ENCODE results near the gene MRPL36.
A peak's percentile ranks its signal among the peaks of the same experiment; 100 is the strongest.
"Not testable (repeated sequence)": the region's sequence is repeated elsewhere in the genome, so short reads cannot be mapped to it uniquely, and the experiment has no call there.

Gene MRPL36

DNA sequence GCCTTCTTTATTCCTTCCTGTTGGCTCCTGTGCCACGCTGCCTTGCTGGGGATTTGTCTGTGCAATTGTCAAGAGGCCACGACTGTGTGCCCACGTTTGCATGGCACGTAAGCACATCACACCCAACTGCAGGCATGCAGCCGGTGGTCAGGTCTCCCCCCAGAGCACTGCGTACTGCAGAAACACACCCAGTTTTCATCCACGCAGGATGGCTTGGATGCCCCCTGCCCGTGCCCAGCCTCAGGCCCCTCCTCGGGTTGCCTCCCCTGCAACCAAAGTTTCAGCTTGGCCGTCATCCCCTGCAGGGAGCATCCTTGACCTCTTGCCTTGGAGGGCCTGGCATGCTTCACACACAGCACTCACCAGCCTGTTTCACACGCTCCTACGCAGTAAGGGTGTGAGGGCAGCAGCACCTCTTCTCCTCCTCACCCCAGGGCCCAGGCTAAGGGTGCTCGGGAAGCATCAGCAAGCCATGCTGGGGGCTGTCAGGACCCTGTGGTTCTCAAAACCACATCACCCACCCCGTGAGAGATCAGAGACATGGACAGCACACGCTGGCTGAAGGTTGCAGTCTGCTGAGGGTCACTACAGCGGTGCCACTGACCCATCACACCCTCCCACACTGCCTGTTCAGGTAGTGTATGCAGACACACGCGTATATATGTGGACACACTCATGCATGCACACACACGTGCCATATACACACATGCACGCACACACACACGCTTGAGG is 3.1 kb downstream of the MRPL36 start:
- DNase-seq (ENCODE audit: low read depth): no peak

DNA sequence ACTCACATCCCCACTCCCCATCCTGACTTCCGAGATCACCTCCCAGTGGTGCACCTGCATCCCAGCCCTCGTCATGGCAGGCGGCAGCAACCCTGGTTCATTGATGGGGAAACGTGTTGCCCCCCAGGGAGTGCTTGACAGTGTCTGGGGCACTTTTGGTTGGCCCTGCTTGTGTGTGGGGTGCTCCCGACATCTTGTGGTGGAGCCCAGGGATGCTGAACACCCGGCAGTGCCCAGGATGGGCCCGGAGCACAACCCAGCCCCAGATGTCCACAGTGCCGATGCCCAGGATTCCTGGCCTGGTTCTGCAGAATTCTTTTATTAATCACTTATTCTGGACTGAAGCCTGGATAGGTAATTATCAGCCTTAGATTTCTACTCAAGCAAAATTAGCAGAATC is 3.7 kb downstream of the MRPL36 start:
- no peak for DNase-seq (ENCODE audit: low read depth)

GRCh38 chr5:1795506-1795905 is 4.1 kb downstream of the MRPL36 start:
- DNase-seq (ENCODE audit: low read depth): no peak

DNA sequence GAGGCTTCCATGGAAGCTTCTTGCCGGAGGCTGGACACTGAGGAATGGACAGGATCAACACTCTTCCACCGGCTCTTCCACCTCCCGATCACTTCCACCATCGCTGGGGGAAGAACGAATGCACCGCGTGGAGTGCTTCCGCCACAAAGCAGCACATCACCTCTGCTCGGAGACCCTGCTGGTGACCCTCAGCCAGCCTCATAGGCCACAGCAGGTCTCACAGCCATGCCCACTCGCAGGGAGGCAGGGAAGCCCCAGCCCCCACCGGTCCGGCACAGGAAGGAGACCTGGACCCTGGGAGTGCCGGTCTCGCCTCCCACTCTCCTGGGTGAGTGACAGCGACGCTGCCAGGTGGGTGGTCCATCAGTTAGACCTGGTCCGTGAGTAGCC is 4.7 kb downstream of the MRPL36 start:
- DNase-seq (ENCODE audit: low read depth): no peak

DNA sequence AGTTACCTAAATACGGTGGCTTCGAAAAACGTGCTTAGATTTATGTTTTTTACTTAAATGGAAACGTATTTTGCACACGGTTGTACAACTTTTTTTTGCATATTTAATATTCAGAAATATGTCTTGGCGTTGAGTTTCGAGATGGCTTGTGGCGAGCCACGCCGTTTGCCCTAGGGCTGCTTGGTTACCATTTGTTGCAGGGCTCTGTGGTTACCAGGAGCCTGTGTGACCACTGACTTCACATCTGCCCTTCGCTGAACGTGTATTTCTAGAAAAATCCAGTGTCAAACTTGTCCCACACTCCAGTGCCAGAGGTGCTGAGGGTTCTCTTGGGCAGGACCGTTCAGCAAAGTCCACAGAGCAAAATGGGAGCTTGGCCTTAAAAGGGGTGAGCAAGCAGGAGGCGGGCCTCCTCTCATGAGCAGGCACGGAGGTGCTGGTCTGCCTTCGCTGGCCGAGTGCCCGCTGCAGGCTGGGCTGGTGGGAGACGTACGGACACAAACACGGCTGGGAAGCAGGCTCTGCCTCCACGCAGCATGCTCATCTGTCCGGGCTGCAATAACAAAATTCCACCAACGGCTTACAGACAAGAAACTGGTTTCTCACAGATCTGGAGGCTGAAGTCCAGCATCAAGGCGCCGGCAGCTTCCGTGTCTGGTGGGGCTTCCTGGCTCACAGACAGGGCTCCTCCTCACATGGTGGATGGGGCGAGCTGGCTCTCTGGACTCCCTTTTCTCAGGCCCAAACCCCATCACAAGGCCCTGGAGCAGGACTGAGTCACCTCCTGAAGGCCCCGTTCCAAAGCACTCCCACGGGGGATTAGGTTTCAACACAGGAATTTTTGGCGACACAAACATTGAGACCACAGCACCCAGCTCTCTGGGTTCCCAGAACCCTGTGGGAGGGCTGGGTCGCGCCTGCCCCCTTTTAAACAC is 5.4 kb downstream of the MRPL36 start:
- DNase-seq (ENCODE audit: low read depth): peak; percentile 60

DNA sequence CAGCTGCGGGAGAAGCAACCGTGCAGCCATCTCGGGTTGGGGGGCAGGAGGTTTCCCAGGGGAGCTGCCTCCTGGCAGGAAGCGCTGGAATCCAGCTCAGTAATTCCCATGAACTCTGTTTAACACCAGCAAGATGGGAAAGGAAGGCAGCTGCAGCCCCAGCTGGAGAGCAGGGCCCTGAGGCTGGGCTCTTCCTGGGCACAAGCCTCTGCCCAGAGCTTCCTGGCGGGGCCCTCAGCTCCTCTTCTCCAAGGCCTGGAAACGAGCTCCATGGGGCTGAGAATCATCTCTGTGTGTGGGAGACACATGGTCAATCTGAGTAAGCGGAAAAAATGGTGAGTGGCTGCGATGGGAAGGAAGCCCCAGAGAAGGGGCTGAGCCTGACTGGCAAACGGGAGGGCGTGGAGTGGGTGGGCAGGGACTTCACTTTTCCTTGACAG is 6.3 kb downstream of the MRPL36 start:
- peak; percentile 44 for DNase-seq (ENCODE audit: low read depth)

DNA sequence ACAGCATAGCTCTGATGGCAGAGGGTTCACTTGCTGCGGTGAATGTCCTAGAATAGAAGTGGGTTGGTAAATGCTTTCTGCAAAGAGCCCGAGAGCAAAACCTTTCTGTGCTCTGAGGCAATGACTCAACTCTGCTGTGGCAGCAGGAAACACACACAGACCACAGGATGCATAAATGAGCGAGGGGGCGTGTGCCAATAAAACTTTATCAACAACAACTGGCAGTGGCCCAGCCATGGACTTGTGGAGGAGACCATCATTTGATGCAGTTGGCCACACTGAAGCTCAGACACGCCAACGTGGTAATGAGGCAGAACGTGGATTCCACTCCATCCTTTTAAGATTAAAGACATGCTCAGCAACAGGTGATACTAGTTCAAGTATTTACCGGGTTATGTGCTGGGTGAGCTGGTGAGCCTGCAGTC is 6.8 kb downstream of the MRPL36 start:
- DNase-seq (ENCODE audit: low read depth): peak; percentile 62

DNA sequence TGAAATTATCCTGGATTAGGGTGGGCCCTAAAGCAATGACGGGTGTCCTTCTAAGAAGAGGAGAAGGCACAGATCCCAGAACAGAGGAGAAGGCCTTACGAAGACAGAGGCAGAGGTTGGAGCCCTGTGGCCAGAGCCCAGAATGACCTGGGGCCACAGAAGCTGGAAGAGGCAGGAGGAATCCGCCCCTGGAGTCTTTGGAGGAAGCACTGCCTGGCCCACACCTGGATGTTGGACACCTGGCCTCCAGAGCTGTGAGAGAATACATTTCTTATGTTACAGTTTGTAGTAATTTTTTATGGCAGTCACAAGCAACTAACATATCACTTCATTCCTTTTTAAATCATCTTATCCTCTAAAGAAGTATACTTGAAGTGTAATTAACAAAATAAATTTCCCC is 8.5 kb downstream of the MRPL36 start:
- DNase-seq (ENCODE audit: low read depth): no peak

DNA sequence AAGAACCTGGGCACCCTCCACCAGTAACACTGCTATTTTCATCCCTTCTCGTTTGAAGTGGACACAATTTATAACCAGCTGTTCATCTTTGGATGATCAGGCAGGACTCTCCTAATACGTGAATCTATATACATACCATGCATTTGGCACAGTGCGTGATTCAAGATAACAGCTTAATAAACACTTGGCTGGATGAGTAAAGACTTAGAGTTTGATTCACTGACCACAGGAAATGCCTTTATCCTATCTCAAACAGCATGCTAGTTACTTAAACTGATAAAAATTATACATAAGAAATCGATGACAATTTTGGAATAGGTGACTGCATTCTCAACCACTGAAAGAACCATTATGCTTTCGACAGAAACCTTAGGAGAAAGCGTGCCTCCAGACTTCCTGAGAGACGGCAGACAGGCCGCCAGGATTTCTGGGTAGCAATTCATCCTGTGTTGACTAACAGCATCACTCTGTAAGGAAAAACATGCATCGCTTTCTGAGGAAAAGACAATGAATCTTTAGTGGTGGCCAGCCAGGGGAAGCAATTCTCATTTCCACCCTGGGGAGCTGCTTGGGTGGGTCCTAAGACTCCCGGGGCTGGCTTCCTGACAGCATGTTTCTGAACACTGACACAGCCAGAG is 9.7 kb downstream of the MRPL36 start:
- DNase-seq (ENCODE audit: low read depth): no peak

DNA sequence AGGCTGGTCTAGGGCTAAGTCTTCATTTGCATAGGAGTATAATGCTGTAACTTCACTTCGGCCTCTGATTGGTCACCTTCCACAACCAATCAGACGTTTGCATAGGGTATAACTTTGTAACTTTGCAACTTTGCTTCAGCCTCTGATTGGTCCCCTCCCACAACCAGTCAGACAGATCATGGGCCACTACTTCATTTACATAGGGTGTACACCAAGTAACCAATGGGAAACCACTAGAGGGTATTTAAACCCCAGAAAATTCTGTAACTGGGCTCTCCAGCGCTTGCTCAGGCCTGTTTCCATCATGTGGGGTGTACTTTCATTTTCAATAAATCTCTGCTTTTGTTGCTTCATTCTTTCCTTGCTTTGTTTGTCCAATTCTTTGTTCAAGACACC is 10.2 kb downstream of the MRPL36 start:
- DNase-seq (ENCODE audit: low read depth): not testable (repeated sequence)

DNA sequence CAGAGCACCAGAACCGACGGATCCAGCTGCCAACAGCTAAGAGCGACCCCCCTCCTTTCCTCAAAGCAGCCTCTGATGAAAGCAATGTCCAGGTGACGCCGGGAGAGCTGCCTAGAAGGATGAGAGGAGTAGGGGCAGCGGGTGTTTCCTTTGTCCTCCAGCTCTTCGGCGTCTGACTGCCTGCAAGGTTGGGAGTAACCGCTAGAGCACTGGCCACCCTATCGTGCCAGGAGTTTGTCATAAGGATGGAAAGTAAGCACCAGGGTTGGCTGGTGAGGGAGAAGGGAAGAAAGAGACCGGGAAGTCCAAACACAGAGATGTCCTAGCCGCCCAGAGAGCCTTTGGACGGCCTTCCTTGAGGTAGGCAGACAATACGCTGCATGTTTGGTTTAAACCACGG is 10.8 kb downstream of the MRPL36 start:
- no peak for DNase-seq (ENCODE audit: low read depth)

- no peak for DNase-seq (ENCODE audit: low read depth)
Measured at GRCh38 chr5:1788200-1788599, 11.4 kb downstream of the MRPL36 start.

DNA sequence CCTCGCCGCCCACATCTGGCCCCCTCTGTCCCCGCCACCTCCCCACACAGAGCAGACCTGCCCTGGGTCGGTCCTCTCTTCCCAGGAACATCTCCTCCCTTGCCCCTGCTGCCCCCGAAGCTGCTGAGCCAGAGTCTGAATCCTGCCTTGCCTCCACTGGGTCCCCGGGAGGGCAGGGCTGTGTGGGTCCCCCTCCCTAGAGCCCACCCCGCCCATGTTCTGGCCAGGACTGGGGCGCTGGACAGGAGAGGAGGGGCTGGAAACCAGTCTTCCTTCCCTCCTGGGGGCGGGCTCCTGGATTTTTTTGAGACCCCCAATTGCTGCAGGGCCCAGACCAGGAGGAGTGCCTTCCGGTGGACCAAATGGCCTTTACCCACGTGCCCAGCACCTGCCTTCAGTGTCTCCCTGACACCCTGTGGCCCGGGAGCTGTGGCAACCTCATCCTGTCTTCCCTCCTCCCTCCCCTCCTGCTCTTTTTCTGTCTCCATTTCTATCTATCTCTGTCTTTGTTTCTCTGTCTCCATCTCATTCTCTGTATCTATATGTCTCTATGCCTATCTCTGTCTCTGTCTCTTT is 12.1 kb downstream of the MRPL36 start:
- no peak for DNase-seq (ENCODE audit: low read depth)

- no peak for DNase-seq (ENCODE audit: low read depth)
Measured at GRCh38 chr5:1786621-1787471, 12.8 kb downstream of the MRPL36 start.

DNA sequence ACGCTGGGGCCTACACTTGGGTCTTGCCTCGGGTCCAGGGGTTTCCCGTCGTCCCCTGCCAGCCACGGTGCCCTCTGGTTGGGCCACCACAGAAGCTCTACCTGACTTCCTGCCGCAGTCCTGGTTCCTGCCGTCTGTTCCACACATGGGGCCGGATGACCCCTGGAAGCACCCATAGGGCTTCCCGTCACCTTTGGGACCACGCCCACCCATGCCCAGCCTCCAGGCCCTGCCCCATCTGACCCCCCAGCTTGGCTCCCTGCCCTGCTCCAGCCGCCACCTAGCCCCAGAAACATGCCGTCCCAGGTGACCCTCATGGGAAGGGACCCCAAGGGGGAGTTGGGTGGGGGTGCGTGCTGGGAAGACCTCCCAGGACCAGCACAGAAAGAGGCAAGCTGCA is 13.7 kb downstream of the MRPL36 start:
- DNase-seq (ENCODE audit: low read depth): no peak

- DNase-seq (ENCODE audit: low read depth): no peak
Measured at GRCh38 chr5:1785062-1785461, 14.6 kb downstream of the MRPL36 start.

- no peak for DNase-seq (ENCODE audit: low read depth)
Measured at GRCh38 chr5:1784197-1785050, 15.2 kb downstream of the MRPL36 start.

- no peak for DNase-seq (ENCODE audit: low read depth)
Measured at GRCh38 chr5:1783216-1783554, 16.5 kb downstream of the MRPL36 start.

DNA sequence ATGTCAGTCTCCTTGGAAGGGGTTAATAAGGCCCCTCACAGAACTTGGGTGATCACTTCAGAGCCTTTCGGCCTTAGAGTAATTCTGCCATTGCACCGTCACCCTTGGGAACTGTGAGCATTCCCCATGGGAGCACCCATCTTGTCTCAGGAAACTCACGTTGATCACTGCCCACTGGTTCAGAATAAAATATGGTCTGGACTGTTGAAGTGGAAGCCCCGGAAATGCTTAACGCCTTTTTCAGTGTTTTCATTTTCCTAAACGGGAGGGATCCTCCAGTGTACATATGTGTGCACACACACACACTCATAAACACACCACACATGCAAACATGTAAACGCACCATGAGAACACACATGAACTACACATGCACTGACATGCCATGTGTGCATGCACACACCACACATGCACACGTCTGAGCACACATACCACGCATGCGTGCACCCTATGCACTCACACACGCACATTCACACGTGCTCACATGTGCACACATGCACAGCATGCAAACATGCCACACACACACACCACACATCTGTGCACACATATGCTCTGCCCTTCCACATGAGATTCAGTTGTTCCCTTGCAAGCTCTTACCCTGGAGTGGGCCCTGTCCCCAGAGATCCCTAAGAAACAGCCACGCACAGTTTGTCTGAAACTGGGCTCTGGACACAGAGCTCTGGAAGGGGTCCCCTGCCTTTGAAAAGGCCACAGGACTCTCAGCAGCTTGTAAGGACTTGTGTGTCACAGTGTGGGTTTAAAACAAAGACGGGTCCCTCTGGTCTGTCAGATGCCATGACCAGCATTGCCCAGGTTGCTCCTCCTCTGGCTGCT is 17.0 kb downstream of the MRPL36 start:
- no peak for DNase-seq (ENCODE audit: low read depth)

Measured in stromal cell of bone marrow (primary cell).